GM19452 (cell line): ENCODE results near the gene LMAN2L.

Experiments used
- ATAC-seq: cut with Tn5 transposase; IDR thresholded peaks from one replicate; pipeline ENCODE4 v1.9.1; 2021; ENCODE audit not compliant: unreplicated experiment

LMAN2L gene

GRCh38 chr2:96703021-96703751 lies 36.7 kb downstream of the LMAN2L start:
- no peak for ATAC-seq

DNA sequence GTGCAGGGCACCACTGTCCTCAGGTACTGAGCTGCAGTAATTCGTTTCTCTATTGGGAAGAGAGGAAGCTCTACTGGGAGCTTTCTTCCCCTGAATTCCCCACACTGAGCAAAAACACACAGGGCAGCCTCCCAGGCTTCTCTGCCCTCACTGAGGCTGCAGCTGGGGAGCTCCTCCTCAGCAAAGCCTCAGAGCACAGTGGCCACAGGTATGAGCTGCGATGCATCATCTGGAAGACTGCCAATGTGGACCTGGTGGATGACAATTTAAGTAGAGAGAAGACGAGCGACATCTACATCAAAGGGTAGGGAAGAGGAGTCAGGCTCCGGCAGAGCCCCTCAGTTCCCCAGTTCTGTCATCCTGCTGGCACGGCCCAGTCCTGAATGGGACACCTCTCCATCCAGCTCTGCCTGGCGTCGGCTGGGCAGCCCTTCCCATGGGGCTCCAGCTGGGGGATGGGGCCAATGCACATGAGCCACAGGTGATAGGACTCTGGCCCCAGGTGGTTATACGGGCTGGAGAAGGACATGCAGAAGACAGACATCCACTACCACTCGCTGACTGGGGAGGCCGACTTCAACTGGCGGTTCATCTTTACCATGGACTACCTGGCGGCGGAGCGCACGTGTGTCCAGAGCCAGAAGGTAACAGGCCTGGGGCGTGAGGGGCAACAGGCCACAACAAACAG lies 37.6 kb downstream of the LMAN2L start:
- no peak for ATAC-seq

DNA sequence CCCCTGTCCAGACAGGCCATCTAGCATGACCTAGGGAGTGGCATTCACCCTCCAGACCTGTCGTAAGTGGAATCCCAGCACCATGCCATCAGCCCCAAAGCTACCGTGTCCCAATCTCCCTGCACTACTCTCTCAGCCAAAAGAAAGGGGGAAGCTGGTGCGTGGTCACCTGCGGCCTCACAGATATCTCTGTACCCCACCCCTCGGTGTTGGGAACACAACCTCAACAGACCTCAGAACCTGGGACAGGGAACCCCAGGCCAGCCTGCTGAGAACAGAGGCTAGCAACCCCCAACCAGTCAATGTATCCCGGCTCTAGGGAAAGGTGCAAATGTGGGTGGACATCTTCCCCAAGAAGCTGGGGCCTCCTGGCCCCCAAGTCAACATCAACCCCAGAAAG lies 38.2 kb downstream of the LMAN2L start:
- ATAC-seq = no peak

DNA sequence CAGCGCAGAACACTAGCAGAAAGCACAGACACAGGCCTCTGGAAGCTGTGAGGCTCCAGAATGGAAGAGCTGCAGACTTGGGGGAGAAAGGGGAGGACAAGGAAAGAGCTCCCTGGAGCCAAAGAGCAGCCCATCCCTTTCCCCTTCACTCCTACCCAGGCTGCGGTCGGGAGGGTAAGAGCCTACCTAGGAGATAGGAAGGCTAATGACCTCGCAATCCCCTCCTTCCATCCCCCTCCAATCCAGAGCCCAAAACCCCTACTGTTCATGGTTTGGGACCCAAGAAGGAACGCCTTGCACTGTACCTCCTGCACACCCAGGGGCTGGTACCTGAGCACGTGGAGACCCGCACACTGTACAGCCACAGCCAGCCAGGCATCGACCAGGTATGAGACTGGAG lies 39.8 kb downstream of the LMAN2L start:
- no peak for ATAC-seq

GRCh38 chr2:96699621-96700020 lies 40.2 kb downstream of the LMAN2L start:
- no peak for ATAC-seq

DNA sequence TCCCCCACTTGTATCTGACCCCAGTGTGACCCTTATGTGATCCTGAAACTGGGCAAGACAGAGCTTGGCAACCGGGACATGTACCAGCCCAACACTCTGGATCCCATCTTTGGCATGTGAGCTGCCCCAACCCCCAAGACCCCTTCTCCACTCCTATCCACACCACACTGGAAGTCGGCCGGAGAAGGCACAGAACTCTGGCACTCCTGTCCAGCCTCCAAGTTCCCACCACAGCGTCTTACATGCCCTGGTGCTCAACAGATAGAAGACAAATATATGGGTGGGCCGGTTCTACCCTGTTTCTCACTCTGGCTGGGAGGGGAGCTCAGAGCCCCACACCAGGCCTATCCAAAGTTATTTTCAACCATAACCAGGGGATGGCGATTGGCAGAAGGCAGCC lies 40.8 kb downstream of the LMAN2L start:
- no peak for ATAC-seq

DNA sequence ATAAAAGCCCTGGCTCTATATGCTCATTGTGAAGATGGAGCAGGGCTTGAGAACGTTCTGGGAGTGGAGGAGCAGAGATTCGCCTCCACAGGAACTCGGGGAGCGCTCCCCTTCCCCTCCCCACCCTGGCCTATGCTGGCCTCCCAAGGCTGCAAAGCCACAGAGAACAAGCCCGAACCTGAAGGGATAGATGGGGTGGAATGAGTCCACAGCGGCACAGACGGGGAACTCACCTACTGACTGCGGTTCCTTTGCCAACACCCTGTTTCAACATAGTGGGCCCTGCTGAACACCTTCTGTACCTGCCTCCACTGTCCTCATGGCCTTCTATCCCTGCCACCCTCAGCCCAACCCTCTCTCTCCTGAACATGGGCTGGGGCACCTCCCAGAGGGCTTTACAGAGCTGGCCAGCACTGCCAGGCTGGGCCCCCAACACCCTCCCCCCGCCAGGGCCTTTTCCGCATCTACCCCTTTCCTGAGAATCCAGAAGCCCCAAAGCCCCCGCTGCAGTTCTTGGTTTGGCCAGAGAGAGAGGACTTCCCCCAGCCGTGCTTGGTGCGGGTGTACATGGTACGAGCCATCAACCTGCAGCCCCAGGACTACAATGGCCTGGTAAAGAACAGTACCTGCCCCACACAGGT lies 41.5 kb downstream of the LMAN2L start:
- no peak for ATAC-seq

DNA sequence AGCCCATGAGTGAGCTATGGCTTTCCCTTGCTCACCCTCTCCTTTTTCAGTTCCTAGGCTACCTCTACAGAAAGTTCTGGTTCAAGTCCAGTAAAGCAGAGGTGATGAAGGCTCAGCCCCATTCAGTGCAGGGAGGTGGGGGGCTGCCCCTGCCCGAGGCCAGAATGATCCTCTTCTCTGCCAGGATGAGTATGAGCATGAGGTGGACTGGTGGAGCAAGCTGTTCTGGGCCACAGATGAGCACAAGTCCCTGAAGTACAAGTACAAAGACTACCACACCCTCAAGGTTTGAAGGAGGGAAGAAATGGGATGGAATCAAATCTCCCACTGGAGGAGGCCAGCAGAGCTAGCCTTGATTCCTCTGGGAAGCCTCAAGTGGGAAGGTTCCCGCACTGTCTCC lies 42.4 kb downstream of the LMAN2L start:
- ATAC-seq = no peak

DNA sequence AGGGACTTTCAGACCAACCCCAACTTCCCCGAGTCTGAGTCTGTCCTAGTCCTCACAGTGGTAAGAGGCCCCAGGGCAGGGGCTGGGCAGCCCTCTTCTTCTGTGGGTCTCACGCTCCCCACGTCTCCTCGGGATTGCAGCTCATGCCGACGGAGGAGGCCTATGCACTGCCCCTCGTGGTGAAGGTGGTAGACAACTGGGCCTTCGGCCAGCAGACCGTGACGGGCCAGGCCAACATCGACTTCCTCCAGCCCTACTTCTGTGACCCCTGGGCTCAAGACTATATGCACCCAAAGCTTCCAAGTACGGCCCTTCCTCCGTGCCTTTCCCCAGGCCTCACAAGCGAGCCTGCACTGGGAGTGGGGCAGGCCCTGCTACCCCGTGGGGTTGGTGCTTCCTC lies 44.3 kb downstream of the LMAN2L start:
- ATAC-seq = no peak

DNA sequence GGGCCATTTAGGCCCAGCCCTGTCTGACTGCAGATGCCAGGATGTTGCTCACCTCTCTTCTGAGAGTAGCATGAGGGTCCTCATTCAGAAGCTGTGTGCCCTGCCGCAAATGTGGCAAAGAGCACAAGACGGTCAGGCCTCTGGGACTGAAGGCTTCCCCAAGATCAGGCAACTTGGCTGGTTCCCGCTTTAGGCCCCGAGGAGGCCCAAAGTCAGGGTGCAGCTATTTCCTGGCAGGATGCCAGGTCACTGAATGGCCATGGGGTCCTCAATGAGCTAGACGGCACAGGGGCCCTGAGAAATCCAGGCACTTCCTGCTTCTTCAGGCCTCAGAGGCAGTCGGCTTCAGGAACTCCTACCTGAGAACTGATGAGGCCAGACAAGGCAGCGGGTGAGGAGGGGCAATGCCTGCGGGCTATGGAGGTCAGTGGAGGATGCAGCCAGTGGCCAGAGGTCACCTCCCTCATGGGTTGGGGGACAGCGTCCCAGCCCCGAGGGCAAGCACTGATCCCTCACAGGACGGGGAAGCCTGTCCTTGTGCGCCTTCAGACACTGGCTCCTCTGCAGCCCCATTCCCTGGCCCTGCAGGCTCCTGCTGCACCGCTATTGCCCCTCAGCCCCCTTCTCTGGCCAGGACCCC lies 44.9 kb downstream of the LMAN2L start:
- ATAC-seq = no peak

DNA sequence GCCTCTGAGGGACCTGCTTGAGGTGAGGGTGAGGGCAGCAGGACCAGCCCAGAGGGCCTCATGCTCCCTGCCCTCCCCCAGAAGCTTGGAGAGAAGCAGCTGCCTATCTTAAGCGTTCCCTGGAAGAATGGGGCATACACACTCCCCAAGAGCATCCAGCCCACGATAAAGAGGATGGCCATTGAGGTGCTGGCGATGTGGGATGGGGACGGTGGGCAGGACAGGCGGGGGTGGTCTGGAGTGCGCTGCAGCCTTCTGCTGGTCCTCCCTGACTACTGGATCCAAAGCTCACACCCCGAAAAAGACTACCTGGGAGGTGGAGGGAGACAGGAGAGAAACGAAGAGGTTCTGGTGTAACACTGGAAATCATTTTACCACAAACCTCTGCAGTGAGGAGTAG lies 45.6 kb downstream of the LMAN2L start:
- ATAC-seq = no peak

- ATAC-seq = no peak
Observed at GRCh38 chr2:96693286-96694200, 46.3 kb downstream of the LMAN2L start.

GRCh38 chr2:96692094-96692971 lies 47.5 kb downstream of the LMAN2L start:
- ATAC-seq = no peak

DNA sequence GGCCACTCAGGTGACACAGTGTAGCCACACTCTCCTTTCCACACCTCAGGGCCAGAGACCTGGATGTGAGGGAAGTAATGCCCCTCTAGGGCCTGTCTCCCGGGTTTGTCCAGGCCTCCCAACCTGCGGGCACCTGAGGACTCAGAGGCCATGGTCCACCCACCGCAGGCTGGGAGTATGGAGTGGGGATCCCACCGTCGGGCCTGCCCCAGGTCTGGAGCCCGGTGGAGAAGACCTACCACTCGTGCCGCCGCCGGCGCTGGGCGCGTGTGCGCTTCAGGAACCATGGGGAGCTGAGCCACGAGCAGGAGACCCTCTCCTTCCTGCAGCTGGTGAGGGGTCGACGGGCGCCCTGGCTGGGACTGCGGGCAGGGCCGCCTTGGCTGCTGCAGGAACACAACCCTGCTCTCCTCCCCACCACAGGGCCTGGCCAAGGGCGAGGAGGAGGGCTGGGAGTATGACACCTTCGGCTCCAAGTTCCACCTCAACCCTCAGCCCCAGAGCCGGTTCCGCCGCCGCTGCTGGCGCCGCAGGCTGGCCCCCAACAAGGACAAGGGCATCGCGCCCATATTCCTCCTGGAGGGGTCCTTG lies 48.7 kb downstream of the LMAN2L start:
- ATAC-seq = no peak

DNA sequence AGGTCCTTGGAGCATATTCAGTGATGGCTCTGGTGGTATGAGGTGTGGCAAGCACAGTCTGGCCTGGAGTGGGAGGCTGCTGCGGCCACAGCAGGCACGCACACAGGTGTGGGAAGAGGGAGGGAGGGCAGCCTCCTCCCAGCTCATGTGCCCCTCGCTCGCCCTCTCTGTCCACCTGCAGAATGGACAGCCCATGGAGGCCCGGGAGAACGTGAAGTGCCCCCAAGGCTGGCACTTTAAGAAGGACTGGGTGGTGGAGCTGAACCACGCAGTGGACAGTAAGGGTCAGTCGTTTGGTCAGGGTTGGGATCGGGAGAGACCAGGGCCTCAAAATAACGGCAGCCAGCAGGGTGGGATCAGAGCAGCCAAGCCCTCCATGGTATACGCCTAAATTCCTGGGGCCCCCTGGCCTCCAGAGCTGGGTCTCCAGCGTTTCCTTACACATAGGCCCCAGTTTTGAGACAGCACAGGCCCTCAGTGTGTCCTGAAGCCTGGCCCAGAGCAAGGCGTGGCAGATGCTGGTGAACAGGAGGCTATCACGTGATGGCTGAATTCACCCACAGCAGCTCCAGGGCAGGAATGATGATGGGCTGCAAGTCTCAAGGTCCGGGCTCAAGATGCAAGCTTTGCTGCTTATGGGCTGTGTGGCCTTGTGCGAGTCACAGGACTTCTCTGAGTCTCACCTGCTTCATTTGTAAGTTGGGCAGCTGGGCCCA lies 49.4 kb downstream of the LMAN2L start:
- ATAC-seq = no peak

- no peak for ATAC-seq
Observed at GRCh38 chr2:96689431-96689991, 50.4 kb downstream of the LMAN2L start.

GRCh38 chr2:96688649-96689430 lies 51.0 kb downstream of the LMAN2L start:
- no peak for ATAC-seq
